K562 (cell line): ENCODE results near the gene ZNF585A. TPM values are rescaled to one million over a fixed set of nuclear protein-coding genes. Genes with fewer than 3 reads are reported as not detected.
A peak's percentile ranks its signal among the peaks of the same experiment; 100 is the strongest.

Source experiments
- E2F8 ChIP-seq: fragments of 450-650 bp; IDR thresholded peaks from 2 replicates; pipeline ENCODE4 v1.7.1; 2018; ENCODE audit warnings: mild to moderate bottlenecking, low read depth; ENCODE audit not compliant: partially characterized antibody
- GMEB1 ChIP-seq: fragments of 250-450 bp; sonication (Bioruptor Pico); IDR thresholded peaks from 2 replicates; pipeline ENCODE4 v1.4.0; 2020; ENCODE audit warnings: mild to moderate bottlenecking
- MGA ChIP-seq: fragments of 450-650 bp; IDR thresholded peaks from 2 replicates; pipeline ENCODE4 v1.6.1; 2016; ENCODE audit warnings: mild to moderate bottlenecking, moderate library complexity
- MYBL2 ChIP-seq, 2 experiments: fragments of 450-650 bp in 1 of 2; sonication (generic) in 1 of 2; formaldehyde crosslinking in 1 of 2; IDR thresholded peaks; 2 replicates each; pipeline versions ENCODE4 v1.6.1 to v1.8.1; 2017 to 2022; ENCODE audit warnings: borderline replicate concordance in 1 of 2, inconsistent platforms in 1 of 2, low read depth in 1 of 2, mild to moderate bottlenecking in 1 of 2, missing genetic modification reagents in 1 of 2, moderate library complexity in 1 of 2
- NFRKB ChIP-seq: fragments of 450-650 bp; IDR thresholded peaks from 2 replicates; pipeline ENCODE4 v1.6.1; 2016; ENCODE audit warnings: low read depth
- PREB ChIP-seq: sonication (generic); formaldehyde crosslinking; IDR thresholded peaks from 2 replicates; pipeline ENCODE4 v1.8.1; 2023; ENCODE audit warnings: mild to moderate bottlenecking, missing genetic modification reagents
- TSC22D4 ChIP-seq: fragments of 450-650 bp; IDR thresholded peaks from 2 replicates; pipeline ENCODE4 v1.6.1; 2016; ENCODE audit warnings: missing genetic modification characterization, missing biosample characterization, control low read depth
- ZNF133 ChIP-seq: fragments of 250-450 bp; sonication (Bioruptor Pico); IDR thresholded peaks from 2 replicates; pipeline ENCODE4 v1.4.0; 2020; ENCODE audit warnings: mild to moderate bottlenecking
- ZNF507 ChIP-seq: conservative IDR thresholded peaks from 2 replicates; pipeline ENCODE4 v1.6.1; 2017; ENCODE audit warnings: missing genetic modification characterization, missing compliant biosample characterization
- polyA plus RNA-seq, 8 experiments: library from polyadenylated mRNA; depleted of rRNA in 4 of 8; stranded (reverse) in 5 of 8; unstranded in 3 of 8; fragments of >200 nt; fragmentation: Nextera tagmentation in 2 of 8; fragmentation: Illumina TruSeq in 1 of 8; extraction: Ambion mirVana in 2 of 8; extraction: Trizol in 1 of 8; gene quantifications; 2 replicates each; pipeline versions ENCODE4 v1.2.1 to v1.2.3, GENCODE V29; 2011 to 2014; ENCODE audit warnings: inconsistent platforms in 1 of 8, missing spikeins in 1 of 8
- total RNA-seq, 7 experiments: library from RNA; depleted of rRNA in 6 of 7; stranded (reverse); fragments of >200 nt in 6 of 7; fragmentation: Illumina TruSeq in 2 of 7; extraction: Trizol in 2 of 7; gene quantifications; 2 replicates each; pipeline versions ENCODE4 v1.2.1 to v1.2.3, GENCODE V29; 2011 to 2021; ENCODE audit warnings: low replicate concordance in 1 of 7

ZNF585A gene
- total and polyA plus RNA-seq, 9 of the 15 experiments (the other 6 are each of a cell fraction or from before 2014, with no cell fraction given), result 5.6 to 31.0 (median 8.5) TPM

- no peak for TF ChIP-seq MGA
- TF ChIP-seq ZNF133, result no peak
- TF ChIP-seq MYBL2 (IDR thresholded peaks at IDR 0.05; ENCODE audit: low read depth), result no peak
- no peak for TF ChIP-seq MYBL2 (CRISPR knock-in tag; IDR thresholded peaks at IDR 0.05; ENCODE audit: borderline replicate concordance)
- TF ChIP-seq ZNF507 (tag), result no peak
- TF ChIP-seq NFRKB, result peak; percentile 94
- no peak for TF ChIP-seq GMEB1 (CRISPR knock-in tag)
- TF ChIP-seq TSC22D4 (tag), result no peak
- TF ChIP-seq PREB (CRISPR knock-in tag), result no peak
- TF ChIP-seq E2F8, result no peak
Observed at GRCh38 chr19:37217775-37218591, 45.5 kb upstream of the ZNF585A start, which contains the start of gene ZNF383 (continued).
